Regular cardiac myocyte (primary cell): ENCODE data around the gene GDAP1L1. TPM values are rescaled to one million over a fixed set of nuclear protein-coding genes. Genes with fewer than 3 reads are reported as not detected.

Source experiments
- total RNA-seq: library from RNA; depleted of rRNA; stranded (reverse); fragments of >200 nt; gene quantifications from 2 replicates; pipeline ENCODE4 v1.2.3, GENCODE V29; 2014

The GDAP1L1 gene
- total RNA-seq: not detected in 2 replicates

GRCh38 chr20:44247131-44247571 is at the start of gene GDAP1L1:
TSS of gene GDAP1L1 (plus strand) at chr20:44247308. CDS start at chr20:44247335, 27 bp downstream.

DNA sequence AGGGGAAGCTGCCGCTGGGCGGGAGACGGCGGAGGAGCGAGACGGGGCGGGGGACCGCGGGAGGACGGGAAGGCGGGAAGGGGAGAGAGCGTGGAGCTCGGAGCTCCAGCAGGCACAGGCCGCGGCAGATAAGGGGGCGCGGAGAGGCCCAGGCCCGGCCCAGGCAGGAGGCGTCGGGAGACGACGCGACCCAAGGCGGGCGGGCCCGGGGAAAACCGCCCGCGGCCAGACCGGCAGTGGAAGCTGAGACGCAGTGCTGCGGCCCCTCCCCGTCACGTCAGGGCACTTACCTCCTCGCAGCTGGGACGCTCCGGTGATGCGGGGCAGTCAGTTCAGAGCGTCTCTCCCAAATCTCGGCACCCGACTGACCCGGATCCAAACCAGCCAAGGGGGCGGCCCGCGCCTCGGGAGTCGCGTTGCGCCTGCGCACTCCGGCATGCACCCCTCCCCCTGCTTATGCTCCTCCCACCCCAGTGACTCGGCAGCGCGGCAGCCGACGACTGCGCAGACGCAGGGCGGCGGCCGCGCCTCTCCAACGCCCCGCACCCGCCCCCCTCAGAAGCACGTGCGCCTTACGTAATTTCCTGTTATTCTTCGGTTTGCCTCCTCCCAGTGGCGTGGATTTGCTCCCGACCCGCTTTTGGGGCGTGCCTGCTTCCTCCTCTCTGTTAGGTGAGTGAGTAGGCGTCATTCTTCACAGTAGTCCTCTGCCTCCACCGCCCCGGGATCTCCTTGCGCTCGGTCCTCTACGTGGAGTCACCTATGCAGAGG is 36.5 kb upstream of the GDAP1L1 start, which contains the start of gene OSER1:
Gene OSER1, minus strand, starts transcription at position 366 of the 771 bp plus-strand sequence. CDS start 3,814 bp downstream, outside the sequence.

GRCh38 chr20:44310664-44311639 is 63.8 kb downstream of the GDAP1L1 start, which contains the start of gene FITM2:
TSS of gene FITM2 (minus strand) at chr20:44311202. CDS start at chr20:44311148, 54 bp downstream.

Other genes with a start within 250 kb of the GDAP1L1 start
- gene JPH2, start 60.1 kb upstream of the GDAP1L1 start, total RNA-seq: 0.96 and 2.5 TPM in 2 replicates
- 48.2 and 49.7 TPM in 2 replicates for gene OSER1, start 36.5 kb upstream of the GDAP1L1 start, total RNA-seq
- gene FITM2, start 63.9 kb downstream of the GDAP1L1 start, total RNA-seq: 6.2 and 8.4 TPM in 2 replicates
- not detected in 2 replicates for gene R3HDML, start 89.7 kb downstream of the GDAP1L1 start, total RNA-seq
- under 0.01 and 0.19 TPM in 2 replicates for gene HNF4A, start 108.4 kb downstream of the GDAP1L1 start, total RNA-seq
- 9.9 and 19.0 TPM in 2 replicates for gene TTPAL, start 228.6 kb downstream of the GDAP1L1 start, total RNA-seq